ENCODE results near the gene CDKL1. TPM values are rescaled to one million over a fixed set of nuclear protein-coding genes. Genes with fewer than 3 reads are reported as not detected.
"Not testable (repeated sequence)": the region's sequence is repeated elsewhere in the genome, so short reads cannot be mapped to it uniquely, and the experiment has no call there.

CDKL1 gene
- total RNA-seq, 1 experiment from 2014 or later: 5.4 TPM

GRCh38 chr14:50364792-50365191, 31.9 kb downstream of the CDKL1 start:
- TF ChIP-seq CTCF (IDR thresholded peaks at IDR 0.05; ENCODE audit: insufficient read depth in 1 of 2, low read depth in 1 of 2, low read length in 1 of 2, severe bottlenecking in 1 of 2, unreplicated experiment in 1 of 2): no peak
- no peaks in the 10 kb centered on the region for H3K9me3 Mint-ChIP-seq (ENCODE audit: unreplicated experiment)
- no peaks in the 10 kb centered on the region for H3K36me3 Mint-ChIP-seq (ENCODE audit: insufficient read depth, unreplicated experiment)
- no peak overlapping the region for H3K4me3 Mint-ChIP-seq (ENCODE audit: unreplicated experiment)
- ChIA-PET CTCF (interaction anchor here (1.2 kb wide), 1 partner anchor 44 kb away, joined by 4 read pairs; no protein-coding TSS in a partner anchor), POLR2A (no interaction called here)
- no peaks in the 10 kb centered on the region for H3K9me3 ChIP-seq
- H3K4me1 ChIP-seq: peaks cover 10% of the 10 kb centered on the region
- no peaks in the 10 kb centered on the region for H3K27me3 Mint-ChIP-seq (ENCODE audit: insufficient read depth, unreplicated experiment)
- DNase-seq: no peak
- no peaks in the 10 kb centered on the region for H3K27me3 ChIP-seq (replicated peaks; ENCODE audit: control insufficient read depth, insufficient read depth, low read length)
- no TSS peak for BruUV-seq (replicated peaks)
- no peaks in the 10 kb centered on the region for H3K36me3 ChIP-seq (ENCODE audit: control insufficient read depth, insufficient read depth, low read length)
- H3K27ac Mint-ChIP-seq (ENCODE audit: unreplicated experiment): no peak overlapping the region
- peaks cover 7% of the 10 kb centered on the region for H3K4me1 Mint-ChIP-seq (ENCODE audit: low read depth, unreplicated experiment)
- intact Hi-C loops (cut with micrococcal nuclease; ENCODE audit: unreplicated experiment): no loop called here
- H3K4me3 ChIP-seq (ENCODE audit: low read depth, low read length): no peak overlapping the region

DNA sequence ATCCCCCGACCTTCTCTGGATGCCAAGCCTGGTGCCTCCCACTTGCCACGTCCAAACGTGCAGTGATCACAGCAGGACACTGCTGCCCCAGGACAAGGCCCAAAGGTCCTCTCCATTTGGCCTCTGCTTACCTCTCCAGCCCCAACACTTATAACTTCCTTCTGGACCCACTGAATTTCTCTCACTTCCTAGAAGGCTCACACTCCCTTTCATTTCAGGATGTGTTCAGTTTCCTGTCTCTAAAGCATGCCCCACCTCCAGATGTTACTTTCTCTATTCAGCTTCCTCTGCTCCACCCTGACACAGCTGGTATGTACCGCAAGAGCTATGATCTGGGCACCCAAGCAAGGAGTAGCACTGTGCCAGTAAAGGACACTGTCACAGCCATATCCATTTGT, 33.0 kb downstream of the CDKL1 start:
- intact Hi-C loops (cut with micrococcal nuclease; ENCODE audit: unreplicated experiment): no loop called here
- BruUV-seq (replicated peaks): no TSS peak

DNA sequence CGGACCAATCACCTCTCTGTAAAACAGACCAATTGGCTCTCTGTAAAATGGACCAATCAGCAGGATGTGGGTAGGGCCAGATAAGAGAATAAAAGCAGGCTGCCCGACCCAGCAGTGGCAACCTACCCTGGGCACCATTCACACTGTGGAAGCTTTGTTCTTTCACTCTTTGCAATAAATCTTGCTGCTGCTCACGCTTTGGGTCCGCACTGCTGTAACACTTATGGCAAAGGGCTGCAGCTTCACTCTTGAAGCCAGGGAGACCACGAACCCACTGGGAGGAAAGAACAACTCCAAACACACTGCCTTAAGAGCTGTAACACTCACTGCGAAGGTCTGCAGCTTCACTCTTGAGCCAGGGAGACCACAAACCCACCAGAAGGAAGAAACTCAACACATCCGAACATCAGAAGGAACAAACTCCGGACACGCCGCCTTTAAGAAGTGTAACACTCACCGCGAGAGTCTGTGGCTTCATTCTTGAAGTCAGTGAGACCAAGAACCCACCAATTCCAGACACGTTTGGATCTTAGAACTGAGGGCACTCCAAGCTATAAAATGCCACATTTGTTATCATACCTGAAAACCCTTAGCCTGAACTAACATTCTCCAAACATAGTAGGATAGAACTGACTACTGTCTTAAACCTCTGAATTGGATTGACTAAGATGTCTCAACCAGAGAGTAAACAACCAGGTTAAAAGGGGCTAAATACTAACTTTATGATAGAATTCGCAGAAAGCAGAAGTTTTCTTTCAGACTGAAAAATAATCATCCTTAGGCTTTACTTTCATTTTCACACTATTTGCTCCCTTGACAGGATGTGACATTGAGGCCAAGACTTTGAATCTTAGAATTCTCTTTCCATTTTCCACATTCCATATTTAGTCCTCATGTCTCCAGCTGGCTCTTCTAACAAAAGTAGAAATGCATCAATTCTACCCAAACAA, 33.6 kb downstream of the CDKL1 start:
- H3K36me3 Mint-ChIP-seq (ENCODE audit: insufficient read depth, unreplicated experiment): no peaks in the 10 kb centered on the region
- Histone ChIP-seq H3K4me1 (peaks cover 10% of the 10 kb centered on the region), H3K9me3 (no peaks in the 10 kb centered on the region), H3K36me3 (ENCODE audit: control insufficient read depth, insufficient read depth, low read length) (no peaks in the 10 kb centered on the region), H3K27me3 (replicated peaks; ENCODE audit: control insufficient read depth, insufficient read depth, low read length) (no peaks in the 10 kb centered on the region), H3K4me3 (ENCODE audit: low read depth, low read length) (no peak overlapping the region)
- intact Hi-C loops (cut with micrococcal nuclease; ENCODE audit: unreplicated experiment): no loop called here
- DNase-seq: no peak
- H3K27ac Mint-ChIP-seq (ENCODE audit: unreplicated experiment): no peak overlapping the region
- ChIA-PET CTCF (no interaction called here), POLR2A (no interaction called here)
- no peak overlapping the region for H3K4me3 Mint-ChIP-seq (ENCODE audit: unreplicated experiment)
- H3K9me3 Mint-ChIP-seq (ENCODE audit: unreplicated experiment): no peaks in the 10 kb centered on the region
- TF ChIP-seq CTCF (IDR thresholded peaks at IDR 0.05; ENCODE audit: insufficient read depth in 1 of 2, low read depth in 1 of 2, low read length in 1 of 2, severe bottlenecking in 1 of 2, unreplicated experiment in 1 of 2): no peak
- no peaks in the 10 kb centered on the region for H3K27me3 Mint-ChIP-seq (ENCODE audit: insufficient read depth, unreplicated experiment)
- no TSS peak for BruUV-seq (replicated peaks)
- peaks cover 7% of the 10 kb centered on the region for H3K4me1 Mint-ChIP-seq (ENCODE audit: low read depth, unreplicated experiment)

More for the DNA sequence above, 33.0 kb downstream of the CDKL1 start:
- DNase-seq: no peak
- H3K36me3 Mint-ChIP-seq (ENCODE audit: insufficient read depth, unreplicated experiment): no peaks in the 10 kb centered on the region
- H3K9me3 ChIP-seq: no peaks in the 10 kb centered on the region
- TF ChIP-seq CTCF (IDR thresholded peaks at IDR 0.05; ENCODE audit: insufficient read depth in 1 of 2, low read depth in 1 of 2, low read length in 1 of 2, severe bottlenecking in 1 of 2, unreplicated experiment in 1 of 2): no peak
- peaks cover 7% of the 10 kb centered on the region for H3K4me1 Mint-ChIP-seq (ENCODE audit: low read depth, unreplicated experiment)
- no peak overlapping the region for H3K4me3 ChIP-seq (ENCODE audit: low read depth, low read length)
- no peak overlapping the region for H3K27ac Mint-ChIP-seq (ENCODE audit: unreplicated experiment)
- H3K4me1 ChIP-seq: peaks cover 10% of the 10 kb centered on the region
- H3K4me3 Mint-ChIP-seq (ENCODE audit: unreplicated experiment): no peak overlapping the region
- H3K9me3 Mint-ChIP-seq (ENCODE audit: unreplicated experiment): no peaks in the 10 kb centered on the region
- no peaks in the 10 kb centered on the region for H3K27me3 ChIP-seq (replicated peaks; ENCODE audit: control insufficient read depth, insufficient read depth, low read length)
- H3K27me3 Mint-ChIP-seq (ENCODE audit: insufficient read depth, unreplicated experiment): no peaks in the 10 kb centered on the region
- POLR2A ChIA-PET: no interaction called here
- CTCF ChIA-PET: no interaction called here
- no peaks in the 10 kb centered on the region for H3K36me3 ChIP-seq (ENCODE audit: control insufficient read depth, insufficient read depth, low read length)

GRCh38 chr14:50361473-50362403, 34.9 kb downstream of the CDKL1 start:
- H3K4me3 Mint-ChIP-seq (ENCODE audit: unreplicated experiment); H3K27me3 ChIP-seq (replicated peaks; ENCODE audit: control insufficient read depth, insufficient read depth, low read length); H3K4me1 Mint-ChIP-seq (ENCODE audit: low read depth, unreplicated experiment); CTCF ChIA-PET; H3K9me3 ChIP-seq; intact Hi-C loops (cut with micrococcal nuclease; ENCODE audit: unreplicated experiment); POLR2A ChIA-PET; H3K4me1 ChIP-seq; H3K36me3 ChIP-seq (ENCODE audit: control insufficient read depth, insufficient read depth, low read length); H3K36me3 Mint-ChIP-seq (ENCODE audit: insufficient read depth, unreplicated experiment); H3K27ac Mint-ChIP-seq (ENCODE audit: unreplicated experiment); H3K27me3 Mint-ChIP-seq (ENCODE audit: insufficient read depth, unreplicated experiment); H3K9me3 Mint-ChIP-seq (ENCODE audit: unreplicated experiment); H3K4me3 ChIP-seq (ENCODE audit: low read depth, low read length); DNase-seq; BruUV-seq (replicated peaks): not testable (repeated sequence)
